Measurements from ENCODE around the gene ZNF772. TPM values are rescaled to one million over a fixed set of nuclear protein-coding genes. Genes with fewer than 3 reads are reported as not detected.

Gene ZNF772
- total RNA-seq, 8 experiments from 2014 or later: 7.4 to 33.0 (median 19.7) TPM

Other genes starting within 250 kb of the ZNF772 start
- 1 to 10 TPM in 3 of 8 experiments, under 1 TPM in 4, not detected in 1; 0.63 to 3.2 (median 0.88) TPM for gene AURKC, start 246.5 kb downstream of the ZNF772 start, total RNA-seq
- 10 to 100 TPM; 12.0 to 24.0 (median 17.8) TPM for gene ZNF805, start 236.9 kb downstream of the ZNF772 start, total RNA-seq
- gene ZNF460, start 197.1 kb downstream of the ZNF772 start, total RNA-seq: 100 to 1,000 TPM in 1 of 8 experiments, 10 to 100 TPM in 7; 38.8 to 113 (median 68.9) TPM
- gene ZNF543, start 157.1 kb downstream of the ZNF772 start, total RNA-seq: 10 to 100 TPM in 4 of 8 experiments, 1 to 10 TPM in 4; 6.2 to 13.8 (median 10.1) TPM
- gene ZNF304, start 126.3 kb downstream of the ZNF772 start, total RNA-seq: 10 to 100 TPM in 5 of 8 experiments, 1 to 10 TPM in 3; 5.7 to 12.0 (median 10.7) TPM
- gene TRAPPC2B, start 114.0 kb downstream of the ZNF772 start, total RNA-seq: 10 to 100 TPM; 10.3 to 33.5 (median 24.1) TPM
- gene ZNF547, start 114.0 kb downstream of the ZNF772 start, total RNA-seq: 1 to 10 TPM; 3.8 to 6.9 (median 5.8) TPM
- 10 to 100 TPM in 7 of 8 experiments, 1 to 10 TPM in 1; 9.9 to 35.5 (median 25.4) TPM for gene ZNF548, start 87.7 kb downstream of the ZNF772 start, total RNA-seq
- gene ZNF17, start 66.4 kb downstream of the ZNF772 start, total RNA-seq: 10 to 100 TPM in 7 of 8 experiments, 1 to 10 TPM in 1; 7.8 to 21.6 (median 11.9) TPM
- gene ZNF749, start 42.2 kb downstream of the ZNF772 start, total RNA-seq: 10 to 100 TPM; 10.1 to 24.0 (median 13.8) TPM
- 1 to 10 TPM in 7 of 8 experiments, under 1 TPM in 1; 0.92 to 4.2 (median 1.7) TPM for gene VN1R1, start 20.4 kb downstream of the ZNF772 start, total RNA-seq
- 10 to 100 TPM; 12.4 to 18.6 (median 13.1) TPM for gene ZNF419, start 10.2 kb upstream of the ZNF772 start, total RNA-seq
- gene ZNF773, start 22.4 kb upstream of the ZNF772 start, total RNA-seq: 10 to 100 TPM in 5 of 8 experiments, 1 to 10 TPM in 3; 6.3 to 17.9 (median 10.9) TPM
- 10 to 100 TPM in 1 of 8 experiments, 1 to 10 TPM in 7; 5.4 to 11.9 (median 7.9) TPM for gene ZNF549, start 49.8 kb upstream of the ZNF772 start, total RNA-seq
- 10 to 100 TPM in 6 of 8 experiments, 1 to 10 TPM in 2; 7.4 to 14.5 (median 12.0) TPM for gene ZNF550, start 82.3 kb upstream of the ZNF772 start, total RNA-seq
- gene ZNF416, start 101.3 kb upstream of the ZNF772 start, total RNA-seq: 10 to 100 TPM in 1 of 8 experiments, 1 to 10 TPM in 7; 4.7 to 10.8 (median 7.3) TPM
- 10 to 100 TPM in 4 of 8 experiments, 1 to 10 TPM in 4; 3.0 to 19.2 (median 9.4) TPM for gene ZIK1, start 106.6 kb upstream of the ZNF772 start, total RNA-seq
- 1 to 10 TPM; 2.4 to 6.6 (median 3.5) TPM for gene ZNF530, start 122.3 kb upstream of the ZNF772 start, total RNA-seq
- 10 to 100 TPM; 10.5 to 22.4 (median 18.5) TPM for gene ZNF134, start 136.7 kb upstream of the ZNF772 start, total RNA-seq
- 10 to 100 TPM; 10.2 to 28.1 (median 19.6) TPM for gene ZNF211, start 155.6 kb upstream of the ZNF772 start, total RNA-seq
- gene ZSCAN4, start 191.4 kb upstream of the ZNF772 start, total RNA-seq: under 1 TPM in 2 of 8 experiments, not detected in 6; 0.14 to 0.15 TPM
- 10 to 100 TPM in 3 of 8 experiments, 1 to 10 TPM in 5; 4.7 to 15.2 (median 7.8) TPM for gene ZNF551, start 204.4 kb upstream of the ZNF772 start, total RNA-seq
- gene ZNF154, start 231.6 kb upstream of the ZNF772 start, total RNA-seq: 1 to 10 TPM in 6 of 8 experiments, under 1 TPM in 2; 0.73 to 7.2 (median 1.7) TPM